Measurements from ENCODE around the gene C11orf87. TPM values are rescaled to one million over a fixed set of nuclear protein-coding genes. Genes with fewer than 3 reads are reported as not detected.

The C11orf87 gene
- total RNA-seq, 2 experiments from 2014 or later, result not detected

DNA sequence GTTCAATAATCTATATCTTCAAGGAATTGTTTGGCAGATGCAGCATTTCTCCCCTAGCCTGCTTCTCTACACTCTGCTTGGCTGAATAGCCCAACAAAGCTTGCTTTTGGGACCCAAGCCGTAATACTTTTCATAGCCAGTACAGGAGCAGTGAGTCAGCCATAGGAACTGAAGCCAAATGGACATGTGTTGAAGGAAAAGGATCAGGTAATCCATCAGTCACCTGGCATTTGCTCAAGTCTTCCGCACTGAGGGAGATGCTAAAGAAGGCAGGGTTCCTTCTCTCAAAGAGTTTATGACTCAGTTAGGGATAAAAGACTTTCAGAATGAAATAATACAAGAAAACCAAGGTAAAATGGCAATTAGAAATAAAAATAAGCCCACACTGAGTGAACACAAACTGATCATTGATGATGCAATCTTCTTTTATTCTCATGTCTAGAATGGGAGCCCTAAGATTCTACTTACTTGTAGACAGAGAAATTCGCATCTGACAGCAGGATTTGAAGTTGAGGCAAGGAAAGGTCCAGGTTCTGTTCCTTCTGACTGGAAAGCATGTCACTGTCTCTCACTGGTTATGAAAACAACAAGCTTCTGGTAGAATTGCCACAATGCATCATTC, 13.2 kb downstream of the C11orf87 start:
- ChIA-PET POLR2A (no interaction called here), CTCF (no interaction called here)

DNA sequence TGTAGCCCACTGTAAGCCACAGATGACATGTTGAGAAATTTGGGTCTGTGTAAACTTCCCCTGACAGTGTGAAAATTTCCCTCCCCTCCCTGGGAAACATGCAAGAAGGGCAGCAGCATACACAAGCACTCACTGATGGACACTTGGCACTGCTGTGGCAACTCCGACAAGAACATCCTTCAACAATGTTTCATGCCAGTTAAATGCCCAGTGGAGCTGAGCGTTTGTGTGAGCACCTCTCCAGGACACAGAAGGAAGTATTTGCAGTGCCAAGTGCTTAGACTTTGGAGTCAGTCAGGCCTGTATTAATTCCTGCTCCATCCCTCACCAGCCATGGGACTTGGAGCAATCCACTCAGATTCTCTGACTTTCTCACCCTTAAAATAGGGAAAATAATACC, 17.7 kb downstream of the C11orf87 start:
- ChIA-PET CTCF (no interaction called here), POLR2A (no interaction called here)

DNA sequence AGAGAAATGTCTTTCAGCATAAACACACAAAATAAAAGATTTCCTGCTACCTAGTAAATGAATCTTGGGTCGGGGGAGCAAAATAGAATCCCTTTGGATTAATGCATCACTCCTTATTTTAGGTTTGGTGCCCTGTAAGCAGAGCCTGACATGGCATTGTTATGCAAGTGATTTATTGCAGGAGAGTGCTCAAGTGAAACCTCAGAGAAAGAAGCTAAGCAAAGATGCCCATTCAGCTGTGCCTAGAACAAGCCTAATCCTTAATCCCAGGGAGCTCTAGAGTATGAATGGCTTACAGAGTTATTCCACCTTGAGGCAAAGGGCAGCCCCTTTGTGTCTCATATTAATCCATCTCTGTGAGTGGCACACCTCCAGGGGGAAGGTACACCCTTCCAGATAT, 21.1 kb downstream of the C11orf87 start:
- ChIA-PET CTCF (no interaction called here), POLR2A (no interaction called here)

DNA sequence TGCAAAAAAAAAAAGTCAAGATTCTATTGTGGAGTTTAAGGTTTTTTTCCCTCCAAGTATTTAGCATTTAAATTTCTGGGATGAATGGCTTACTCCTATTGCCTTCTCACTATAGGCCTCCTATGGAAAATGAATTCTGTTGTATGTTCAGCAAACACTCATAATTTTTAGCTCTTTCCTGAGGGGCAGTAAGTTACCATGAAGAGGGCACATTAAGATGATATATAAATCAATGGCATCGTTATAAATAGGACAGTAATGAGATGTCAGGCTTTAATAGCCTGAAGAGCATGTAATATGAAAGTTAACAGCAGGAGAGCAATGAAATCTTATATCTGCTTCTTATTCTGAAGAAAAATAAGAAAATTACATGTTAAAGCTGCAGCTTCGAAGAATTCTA, 32.9 kb downstream of the C11orf87 start:
- CTCF ChIA-PET, result no interaction called here
- POLR2A ChIA-PET, result no interaction called here
